PC-3 (cell line): Measurements from ENCODE around the gene FAM171A2. TPM values are rescaled to one million over a fixed set of nuclear protein-coding genes. Genes with fewer than 3 reads are reported as not detected.

Experiments
- ATAC-seq: fragments of 200-7000 bp; cut with Tn5 transposase; 2 replicates; pipeline ENCODE4 v1.9.1; 2020; ENCODE audit warnings: mild to moderate bottlenecking, moderate library complexity
- BruUV-seq: library from RNA; stranded (reverse); fragments of 400-500 nt; replicated peaks from 2 replicates; lab custom pipeline; 2021; lab: Mats Ljungman, UMichigan
- CTCF ChIA-PET: fragments of 300-600 bp; sonication (Branson Sonifier 250); formaldehyde crosslinking; loops from one replicate; lab custom pipeline; 2022; ENCODE audit warnings: antibody characterized with exemption; lab: Charles Lee
- POLR2A ChIA-PET: fragments of 300-600 bp; sonication (Branson Sonifier 250); formaldehyde crosslinking; loops from one replicate; lab custom pipeline; 2022; ENCODE audit warnings: antibody characterized with exemption; ENCODE audit not compliant: unreplicated experiment; lab: Charles Lee
- DNase-seq: peaks from one replicate; pipeline ENCODE4 v3.0.0-alpha.2; 2015
- H2AFZ ChIP-seq: fragments of 300-600 bp; sonication (generic); 2 replicates; pipeline ENCODE4 v1.6.0; 2016; ENCODE audit warnings: antibody characterized with exemption, low read length
- H3F3A ChIP-seq: fragments of 300-600 bp; sonication (generic); one replicate; pipeline ENCODE4 v1.6.0; 2017; ENCODE audit warnings: antibody characterized with exemption, low read length, control low read depth, mild to moderate bottlenecking; ENCODE audit not compliant: unreplicated experiment
- H3K27ac ChIP-seq: fragments of 300-600 bp; sonication (generic); 2 replicates; pipeline ENCODE4 v1.5.1; 2016; ENCODE audit warnings: mild to moderate bottlenecking, low read length
- H3K27me3 ChIP-seq: fragments of 300-600 bp; sonication (generic); 2 replicates; pipeline ENCODE4 v1.6.1; 2016; ENCODE audit warnings: low read length, mixed read lengths
- H3K36me3 ChIP-seq: fragments of 300-600 bp; sonication (generic); 2 replicates; pipeline ENCODE4 v1.6.1; 2016; ENCODE audit warnings: low read depth, mixed run types, low read length, mixed read lengths
- H3K4me1 ChIP-seq: fragments of 300-600 bp; sonication (generic); 2 replicates; pipeline ENCODE4 v1.5.1; 2016; ENCODE audit warnings: low read length; ENCODE audit not compliant: insufficient read depth
- H3K4me2 ChIP-seq: fragments of 300-600 bp; sonication (generic); 2 replicates; pipeline ENCODE4 v1.6.0; 2016; ENCODE audit warnings: low read length
- H3K4me3 ChIP-seq: fragments of 300-600 bp; sonication (generic); 2 replicates; pipeline ENCODE4 v1.5.1; 2016; ENCODE audit warnings: mild to moderate bottlenecking, low read length, mixed read lengths
- H3K79me2 ChIP-seq: fragments of 300-600 bp; sonication (generic); 2 replicates; pipeline ENCODE4 v1.6.1; 2017; ENCODE audit warnings: low read length, mixed read lengths
- H3K9ac ChIP-seq: fragments of 300-600 bp; sonication (generic); 2 replicates; pipeline ENCODE4 v1.6.0; 2016; ENCODE audit warnings: mild to moderate bottlenecking, low read length
- H3K9me2 ChIP-seq: fragments of 300-600 bp; sonication (generic); replicated peaks from 2 replicates; pipeline ENCODE4 v1.6.1; 2016; ENCODE audit warnings: mixed run types, low read length, mixed read lengths
- H3K9me3 ChIP-seq: fragments of 300-600 bp; sonication (generic); 2 replicates; pipeline ENCODE4 v1.6.1; 2016; ENCODE audit warnings: low read length, mixed read lengths
- H4K20me1 ChIP-seq: fragments of 300-600 bp; sonication (generic); 2 replicates; pipeline ENCODE4 v1.6.1; 2016; ENCODE audit warnings: low read length, mixed read lengths
- CTCF ChIP-seq: fragments of 300-600 bp; sonication (generic); conservative IDR thresholded peaks from 2 replicates; pipeline ENCODE4 v1.5.1; 2017; ENCODE audit warnings: antibody characterized with exemption, low read depth, mild to moderate bottlenecking, low read length
- EZH2 ChIP-seq: fragments of 300-600 bp; sonication (generic); IDR thresholded peaks from one replicate; pipeline ENCODE4 v1.6.1; 2017; ENCODE audit warnings: antibody characterized with exemption, mild to moderate bottlenecking, low read length; ENCODE audit not compliant: unreplicated experiment
- EZH2phosphoT487 ChIP-seq: fragments of 300-600 bp; sonication (generic); IDR thresholded peaks from 2 replicates; pipeline ENCODE4 v1.6.1; 2018; ENCODE audit warnings: mild to moderate bottlenecking, antibody characterized with exemption, low read length, borderline replicate concordance
- intact Hi-C: fragments of 100-400 bp; cut with micrococcal nuclease; formaldehyde crosslinking; loops from 2 replicates; pipeline ENCODE4 v1.9.0; 2023
- total RNA-seq: library from RNA; depleted of rRNA; stranded (reverse); fragments of >200 nt; gene quantifications from 2 replicates; pipeline ENCODE4 v1.2.3, GENCODE V29; 2014

Gene FAM171A2
- total RNA-seq, 1 experiment from 2014 or later: 16.3 TPM

GRCh38 chr17:44408786-44409185 is 45.1 kb upstream of the FAM171A2 start:
- CTCF ChIA-PET: interaction anchor here (1.0 kb wide), 1 partner anchor 115 kb away, joined by 4 read pairs; no protein-coding TSS in a partner anchor
- DNase-seq: no peak

GRCh38 chr17:44402564-44403172 is 39.0 kb upstream of the FAM171A2 start:
- Histone ChIP-seq H3K4me3 (no peak overlapping the region), H3K27me3 (no peaks in the 10 kb centered on the region), H3K4me2 (no peak overlapping the region), H2AFZ (no peak overlapping the region), H3K9me2 (no peaks in the 10 kb centered on the region), H3K9me3 (no peaks in the 10 kb centered on the region), H3K9ac (no peak overlapping the region), H3K36me3 (peaks cover 31% of the 10 kb centered on the region), H3K4me1 (no peaks in the 10 kb centered on the region), H4K20me1 (no peaks in the 10 kb centered on the region), H3F3A (no peaks in the 10 kb centered on the region), H3K27ac (no peak overlapping the region), H3K79me2 (no peaks in the 10 kb centered on the region)
- no peak for TF ChIP-seq EZH2
- TF ChIP-seq CTCF: no peak
- TF ChIP-seq EZH2phosphoT487: no peak
- ChIA-PET CTCF (interaction anchor here (0.6 kb wide), 2 partner anchors 32 to 435 kb away, joined by 3 to 4 read pairs; no protein-coding TSS in a partner anchor), POLR2A (no interaction called here)
- ATAC-seq: no peak
- intact Hi-C loops: loop anchor here (5.0 kb wide), 1 partner anchor 235 kb away; no protein-coding TSS in a partner anchor
- DNase-seq: no peak
- BruUV-seq: no TSS peak

More at GRCh38 chr17:44408786-44409185, 45.1 kb upstream of the FAM171A2 start:
- TF ChIP-seq EZH2 (no peak), CTCF (no peak), EZH2phosphoT487 (no peak)
- Histone ChIP-seq H3K4me3 (no peak overlapping the region), H3K9me2 (no peaks in the 10 kb centered on the region), H3K4me1 (no peaks in the 10 kb centered on the region), H3K9me3 (no peaks in the 10 kb centered on the region), H3K36me3 (peaks cover 6% of the 10 kb centered on the region), H3K4me2 (no peak overlapping the region), H3K79me2 (no peaks in the 10 kb centered on the region), H3K9ac (no peak overlapping the region), H2AFZ (no peak overlapping the region), H3F3A (no peaks in the 10 kb centered on the region), H4K20me1 (no peaks in the 10 kb centered on the region), H3K27ac (no peak overlapping the region), H3K27me3 (no peaks in the 10 kb centered on the region)
- intact Hi-C loops: no loop called here
- POLR2A ChIA-PET: no interaction called here
- no peak for ATAC-seq
- BruUV-seq: no TSS peak

- POLR2A ChIA-PET: no interaction called here
- H3K36me3 ChIP-seq: peaks cover 33% of the 10 kb centered on the region
- TF ChIP-seq CTCF: peak; percentile 88
- no peak for TF ChIP-seq EZH2
- intact Hi-C loops: loop anchor here (1.0 to 5.0 kb wide), 2 partner anchors 123 to 237 kb away; no protein-coding TSS in a partner anchor
- no peak overlapping the region for H3K4me3 ChIP-seq
- no peaks in the 10 kb centered on the region for H3K79me2 ChIP-seq
- H3K9me2 ChIP-seq: no peaks in the 10 kb centered on the region
- H3K9me3 ChIP-seq: no peaks in the 10 kb centered on the region
- H4K20me1 ChIP-seq: no peaks in the 10 kb centered on the region
- no peaks in the 10 kb centered on the region for H3K4me1 ChIP-seq
- DNase-seq (peak; percentile 53), ATAC-seq (peak; percentile 77)
- no peak overlapping the region for H3K27ac ChIP-seq
- no peak overlapping the region for H2AFZ ChIP-seq
- BruUV-seq: no TSS peak
- H3K4me2 ChIP-seq: no peak overlapping the region
- CTCF ChIA-PET: no interaction called here
- no peaks in the 10 kb centered on the region for H3K27me3 ChIP-seq
- no peak overlapping the region for H3K9ac ChIP-seq
- no peaks in the 10 kb centered on the region for H3F3A ChIP-seq
Measured at GRCh38 chr17:44400226-44400847, 36.7 kb upstream of the FAM171A2 start.
